Measurements from ENCODE around the gene CNTNAP2.

CNTNAP2 gene

GRCh38 chr7:146401939-146402338 lies 285.3 kb downstream of the CNTNAP2 start:
- Histone ChIP-seq H3K36me3 (ENCODE audit: control insufficient read depth, insufficient read depth, low read length) (no peaks in the 10 kb centered on the region), H3K27me3 (ENCODE audit: control insufficient read depth, insufficient read depth, low read length, poor library complexity, severe bottlenecking) (no peaks in the 10 kb centered on the region), H3K4me3 (ENCODE audit: insufficient read depth, low read depth, low read length) (no peak overlapping the region), H3K9me3 (ENCODE audit: control insufficient read depth, low read length) (no peaks in the 10 kb centered on the region), H3K4me1 (ENCODE audit: control insufficient read depth, insufficient read depth, low read length) (no peaks in the 10 kb centered on the region), H3K27ac (ENCODE audit: insufficient read depth, low read depth, low read length, poor library complexity, severe bottlenecking) (no peak overlapping the region)
- WGBS, 2 experiments = 100% methylated on average over 3 of the region's 3 CpGs; no CpG with 5 or more reads in 1 of the 2 experiments

- no peak overlapping the region for H3K4me3 ChIP-seq (ENCODE audit: insufficient read depth, low read depth, low read length)
- WGBS, 2 experiments = 86 to 89% methylated on average over 1 of the region's 1 CpG
- H3K27ac ChIP-seq (ENCODE audit: insufficient read depth, low read depth, low read length, poor library complexity, severe bottlenecking) = no peak overlapping the region
- no peaks in the 10 kb centered on the region for H3K36me3 ChIP-seq (ENCODE audit: control insufficient read depth, insufficient read depth, low read length)
- H3K4me1 ChIP-seq (ENCODE audit: control insufficient read depth, insufficient read depth, low read length) = no peaks in the 10 kb centered on the region
- H3K9me3 ChIP-seq (ENCODE audit: control insufficient read depth, low read length) = no peaks in the 10 kb centered on the region
- no peaks in the 10 kb centered on the region for H3K27me3 ChIP-seq (ENCODE audit: control insufficient read depth, insufficient read depth, low read length, poor library complexity, severe bottlenecking)
These were observed 289.1 kb downstream of the CNTNAP2 start for GRCh38 chr7:146405737-146406136.

DNA sequence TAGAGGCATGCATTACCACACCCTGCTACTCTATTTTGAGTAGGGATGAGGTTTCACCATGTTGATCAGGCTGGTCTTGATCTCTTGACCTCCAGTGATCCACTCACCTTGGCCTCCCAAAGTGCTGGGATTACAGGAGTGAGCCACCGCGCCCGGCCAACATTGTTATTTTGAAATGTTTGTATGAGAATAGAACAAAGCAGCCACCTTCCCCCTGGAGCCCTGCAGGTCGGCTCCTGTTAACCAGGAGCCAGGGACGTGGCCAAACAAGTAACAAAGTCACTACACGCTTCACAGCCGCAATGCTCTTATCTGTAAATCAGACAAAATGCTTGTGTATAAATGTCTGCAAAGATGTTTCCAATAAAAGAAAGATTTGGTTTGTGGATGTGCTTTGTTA lies 295.4 kb downstream of the CNTNAP2 start:
- Histone ChIP-seq H3K9me3 (ENCODE audit: control insufficient read depth, low read length) (no peaks in the 10 kb centered on the region), H3K4me3 (ENCODE audit: insufficient read depth, low read depth, low read length) (no peak overlapping the region)
- WGBS, 2 experiments = 58 to 69% methylated on average over 7 of the region's 7 CpGs

DNA sequence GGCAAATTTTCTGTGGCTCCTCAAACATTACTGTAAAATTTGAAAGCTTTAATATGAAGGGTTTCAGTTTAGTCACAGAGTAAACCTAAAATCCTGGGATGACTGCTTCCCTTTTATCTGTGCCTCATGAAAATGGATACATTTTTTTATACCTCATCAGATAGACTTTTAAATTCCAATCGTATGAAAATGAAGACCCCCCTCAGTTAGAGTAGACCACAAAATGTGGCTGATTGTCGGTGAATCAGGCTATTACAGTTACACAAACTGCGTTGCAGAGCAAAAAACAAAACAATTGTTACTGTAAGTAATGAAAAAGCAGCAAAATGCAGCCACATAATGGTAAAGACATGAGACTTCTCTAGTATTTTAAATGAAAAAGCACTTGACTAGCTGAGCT lies 296.2 kb downstream of the CNTNAP2 start:
- Histone ChIP-seq H3K4me3 (ENCODE audit: insufficient read depth, low read depth, low read length) (no peak overlapping the region), H3K9me3 (ENCODE audit: control insufficient read depth, low read length) (no peaks in the 10 kb centered on the region), H3K27me3 (ENCODE audit: control insufficient read depth, insufficient read depth, low read length, poor library complexity, severe bottlenecking) (no peaks in the 10 kb centered on the region), H3K4me1 (ENCODE audit: control insufficient read depth, insufficient read depth, low read length) (peaks cover 8% of the 10 kb centered on the region), H3K27ac (ENCODE audit: insufficient read depth, low read depth, low read length, poor library complexity, severe bottlenecking) (no peak overlapping the region), H3K36me3 (ENCODE audit: control insufficient read depth, insufficient read depth, low read length) (no peaks in the 10 kb centered on the region)
- WGBS, 2 experiments = 83 to 86% methylated on average over 3 of the region's 3 CpGs

More for the DNA sequence above, 295.4 kb downstream of the CNTNAP2 start:
- no peak overlapping the region for H3K27ac ChIP-seq (ENCODE audit: insufficient read depth, low read depth, low read length, poor library complexity, severe bottlenecking)
- H3K27me3 ChIP-seq (ENCODE audit: control insufficient read depth, insufficient read depth, low read length, poor library complexity, severe bottlenecking) = no peaks in the 10 kb centered on the region
- H3K4me1 ChIP-seq (ENCODE audit: control insufficient read depth, insufficient read depth, low read length) = peaks cover 8% of the 10 kb centered on the region
- H3K36me3 ChIP-seq (ENCODE audit: control insufficient read depth, insufficient read depth, low read length) = no peaks in the 10 kb centered on the region

GRCh38 chr7:146414373-146414772 lies 297.8 kb downstream of the CNTNAP2 start:
- WGBS, 2 experiments = 3 to 14% methylated on average over 1 to 2 of the region's 2 CpGs
- H3K36me3 ChIP-seq (ENCODE audit: control insufficient read depth, insufficient read depth, low read length) = no peaks in the 10 kb centered on the region

DNA sequence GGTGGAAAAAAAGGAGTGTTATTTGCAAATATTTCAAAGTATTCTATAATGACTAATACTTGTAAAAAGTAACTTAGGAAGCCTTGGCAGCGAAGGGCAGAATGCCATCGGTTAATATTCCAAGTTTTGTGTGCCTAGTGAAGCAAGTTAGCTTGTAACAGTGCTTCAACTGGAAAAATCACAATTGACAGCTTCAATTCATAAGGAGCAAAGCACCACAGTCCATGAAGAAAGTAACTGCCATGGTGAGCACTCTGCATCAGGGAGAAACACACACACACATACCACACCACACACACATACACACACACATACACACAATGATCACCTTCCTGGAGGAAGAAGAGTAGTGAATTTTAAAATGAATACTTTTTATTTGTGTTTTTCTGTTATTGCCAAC lies 298.3 kb downstream of the CNTNAP2 start:
- Histone ChIP-seq H3K27me3 (ENCODE audit: control insufficient read depth, insufficient read depth, low read length, poor library complexity, severe bottlenecking) (no peaks in the 10 kb centered on the region), H3K36me3 (ENCODE audit: control insufficient read depth, insufficient read depth, low read length) (no peaks in the 10 kb centered on the region), H3K27ac (ENCODE audit: insufficient read depth, low read depth, low read length, poor library complexity, severe bottlenecking) (no peak overlapping the region), H3K9me3 (ENCODE audit: control insufficient read depth, low read length) (no peaks in the 10 kb centered on the region), H3K4me3 (ENCODE audit: insufficient read depth, low read depth, low read length) (no peak overlapping the region), H3K4me1 (ENCODE audit: control insufficient read depth, insufficient read depth, low read length) (peaks cover 8% of the 10 kb centered on the region)
- WGBS, 2 experiments = 62 to 66% methylated on average over 2 of the region's 2 CpGs

More at GRCh38 chr7:146414373-146414772, 297.8 kb downstream of the CNTNAP2 start:
- Histone ChIP-seq H3K4me1 (ENCODE audit: control insufficient read depth, insufficient read depth, low read length) (peaks cover 8% of the 10 kb centered on the region), H3K27ac (ENCODE audit: insufficient read depth, low read depth, low read length, poor library complexity, severe bottlenecking) (no peak overlapping the region), H3K27me3 (ENCODE audit: control insufficient read depth, insufficient read depth, low read length, poor library complexity, severe bottlenecking) (no peaks in the 10 kb centered on the region), H3K9me3 (ENCODE audit: control insufficient read depth, low read length) (no peaks in the 10 kb centered on the region), H3K4me3 (ENCODE audit: insufficient read depth, low read depth, low read length) (no peak overlapping the region)

DNA sequence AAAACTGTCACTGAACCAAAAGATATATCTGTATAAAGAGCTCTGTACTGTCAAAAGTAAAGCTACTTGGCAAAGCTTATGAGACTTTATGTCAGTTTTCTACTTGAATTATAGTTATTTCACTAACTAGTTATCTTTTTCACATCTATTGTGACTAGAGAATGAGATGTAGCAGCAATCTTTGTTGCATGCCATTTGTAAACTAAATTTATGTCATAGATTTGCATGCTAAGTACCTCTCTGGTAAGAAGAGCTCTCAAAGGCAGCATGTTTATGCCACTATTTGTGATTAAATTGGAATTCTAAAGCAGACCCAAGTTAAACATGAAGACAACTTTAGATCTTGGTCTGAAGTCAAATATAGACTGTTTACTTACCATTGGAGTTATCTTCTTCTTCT lies 300.6 kb downstream of the CNTNAP2 start:
- H3K36me3 ChIP-seq (ENCODE audit: control insufficient read depth, insufficient read depth, low read length) = no peaks in the 10 kb centered on the region
- H3K27me3 ChIP-seq (ENCODE audit: control insufficient read depth, insufficient read depth, low read length, poor library complexity, severe bottlenecking) = no peaks in the 10 kb centered on the region
- H3K9me3 ChIP-seq (ENCODE audit: control insufficient read depth, low read length) = no peaks in the 10 kb centered on the region

DNA sequence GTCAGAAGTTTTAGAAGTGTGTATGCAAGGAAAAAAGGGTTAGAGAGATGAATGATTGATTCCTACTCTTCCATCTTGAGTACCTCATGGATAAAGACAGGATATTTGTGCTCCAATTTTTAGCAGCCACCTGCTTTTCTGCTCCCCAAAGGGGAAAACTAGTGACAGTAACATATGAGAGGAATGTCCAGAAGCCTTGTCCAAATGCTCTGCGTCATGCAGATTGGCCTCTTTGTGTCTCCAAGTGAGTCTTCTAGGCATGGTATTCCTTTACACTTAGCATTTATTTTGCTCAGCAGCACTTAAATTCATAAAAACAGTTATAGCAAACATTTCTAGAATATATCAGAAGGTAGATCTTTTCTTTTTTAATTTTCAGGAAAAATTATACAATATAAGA lies 306.8 kb downstream of the CNTNAP2 start:
- no peaks in the 10 kb centered on the region for H3K36me3 ChIP-seq (ENCODE audit: control insufficient read depth, insufficient read depth, low read length)
- H3K27me3 ChIP-seq (ENCODE audit: control insufficient read depth, insufficient read depth, low read length, poor library complexity, severe bottlenecking) = no peaks in the 10 kb centered on the region
- 96 to 100% methylated on average over 1 of the region's 1 CpG for WGBS, 2 experiments
- H3K9me3 ChIP-seq (ENCODE audit: control insufficient read depth, low read length) = no peaks in the 10 kb centered on the region
- no peak overlapping the region for H3K4me3 ChIP-seq (ENCODE audit: insufficient read depth, low read depth, low read length)
- H3K4me1 ChIP-seq (ENCODE audit: control insufficient read depth, insufficient read depth, low read length) = no peaks in the 10 kb centered on the region
- no peak overlapping the region for H3K27ac ChIP-seq (ENCODE audit: insufficient read depth, low read depth, low read length, poor library complexity, severe bottlenecking)

More for the DNA sequence above, 300.6 kb downstream of the CNTNAP2 start:
- peaks cover 8% of the 10 kb centered on the region for H3K4me1 ChIP-seq (ENCODE audit: control insufficient read depth, insufficient read depth, low read length)
- no peak overlapping the region for H3K27ac ChIP-seq (ENCODE audit: insufficient read depth, low read depth, low read length, poor library complexity, severe bottlenecking)
- no peak overlapping the region for H3K4me3 ChIP-seq (ENCODE audit: insufficient read depth, low read depth, low read length)

GRCh38 chr7:146424084-146424483 lies 307.5 kb downstream of the CNTNAP2 start:
- no peaks in the 10 kb centered on the region for H3K27me3 ChIP-seq (ENCODE audit: control insufficient read depth, insufficient read depth, low read length, poor library complexity, severe bottlenecking)
- 91 to 94% methylated on average over 6 of the region's 6 CpGs for WGBS, 2 experiments
- H3K36me3 ChIP-seq (ENCODE audit: control insufficient read depth, insufficient read depth, low read length) = no peaks in the 10 kb centered on the region
- H3K27ac ChIP-seq (ENCODE audit: insufficient read depth, low read depth, low read length, poor library complexity, severe bottlenecking) = no peak overlapping the region
- no peaks in the 10 kb centered on the region for H3K9me3 ChIP-seq (ENCODE audit: control insufficient read depth, low read length)
- no peaks in the 10 kb centered on the region for H3K4me1 ChIP-seq (ENCODE audit: control insufficient read depth, insufficient read depth, low read length)
- H3K4me3 ChIP-seq (ENCODE audit: insufficient read depth, low read depth, low read length) = no peak overlapping the region

- Histone ChIP-seq H3K27me3 (ENCODE audit: control insufficient read depth, insufficient read depth, low read length, poor library complexity, severe bottlenecking) (no peaks in the 10 kb centered on the region), H3K4me1 (ENCODE audit: control insufficient read depth, insufficient read depth, low read length) (peaks cover 9% of the 10 kb centered on the region), H3K36me3 (ENCODE audit: control insufficient read depth, insufficient read depth, low read length) (no peaks in the 10 kb centered on the region), H3K4me3 (ENCODE audit: insufficient read depth, low read depth, low read length) (no peak overlapping the region), H3K27ac (ENCODE audit: insufficient read depth, low read depth, low read length, poor library complexity, severe bottlenecking) (no peak overlapping the region), H3K9me3 (ENCODE audit: control insufficient read depth, low read length) (no peaks in the 10 kb centered on the region)
- 91 to 97% methylated on average over 3 of the region's 3 CpGs for WGBS, 2 experiments
These were observed 316.9 kb downstream of the CNTNAP2 start for GRCh38 chr7:146433501-146433900.

GRCh38 chr7:146443102-146443501 lies 326.5 kb downstream of the CNTNAP2 start:
- Histone ChIP-seq H3K9me3 (ENCODE audit: control insufficient read depth, low read length) (no peaks in the 10 kb centered on the region), H3K27ac (ENCODE audit: insufficient read depth, low read depth, low read length, poor library complexity, severe bottlenecking) (no peak overlapping the region), H3K4me3 (ENCODE audit: insufficient read depth, low read depth, low read length) (no peak overlapping the region), H3K4me1 (ENCODE audit: control insufficient read depth, insufficient read depth, low read length) (no peaks in the 10 kb centered on the region), H3K27me3 (ENCODE audit: control insufficient read depth, insufficient read depth, low read length, poor library complexity, severe bottlenecking) (no peaks in the 10 kb centered on the region), H3K36me3 (ENCODE audit: control insufficient read depth, insufficient read depth, low read length) (no peaks in the 10 kb centered on the region)
- WGBS, 2 experiments = 92 to 95% methylated on average over 5 to 8 of the region's 9 CpGs

All from ectodermal cell (in vitro differentiated cells).